GM06990 (cell line): ENCODE data around the gene SYNDIG1.
"Not testable (repeated sequence)": the region's sequence is repeated elsewhere in the genome, so short reads cannot be mapped to it uniquely, and the experiment has no call there.

Source experiments
- DNase-seq: peaks from one replicate; pipeline ENCODE4 v3.0.0-alpha.2; 2011; ENCODE audit not compliant: insufficient read length; ENCODE audit errors: extremely low read depth
- H3K27me3 ChIP-seq: replicated peaks from 2 replicates; pipeline ENCODE4 v1.6.0; 2011; ENCODE audit warnings: low read length; ENCODE audit not compliant: control insufficient read depth, insufficient read depth
- H3K36me3 ChIP-seq: 2 replicates; pipeline ENCODE4 v1.5.1; 2011; ENCODE audit warnings: low read length; ENCODE audit not compliant: control insufficient read depth, insufficient read depth
- H3K4me3 ChIP-seq: replicated peaks from 2 replicates; pipeline ENCODE4 v1.5.1; 2011; ENCODE audit warnings: low read depth, mild to moderate bottlenecking, control low read depth, low read length
- CTCF ChIP-seq: IDR thresholded peaks from 2 replicates; pipeline ENCODE4 v1.5.1; 2011; ENCODE audit warnings: low read length, control low read depth, mild to moderate bottlenecking, inconsistent platforms; ENCODE audit not compliant: insufficient read depth, poor library complexity, severe bottlenecking

Gene SYNDIG1

GRCh38 chr20:24617757-24618450 is 148.5 kb downstream of the SYNDIG1 start:
- no peak for TF ChIP-seq CTCF
- H3K4me3 ChIP-seq: no peak overlapping the region
- no peak for DNase-seq

DNA sequence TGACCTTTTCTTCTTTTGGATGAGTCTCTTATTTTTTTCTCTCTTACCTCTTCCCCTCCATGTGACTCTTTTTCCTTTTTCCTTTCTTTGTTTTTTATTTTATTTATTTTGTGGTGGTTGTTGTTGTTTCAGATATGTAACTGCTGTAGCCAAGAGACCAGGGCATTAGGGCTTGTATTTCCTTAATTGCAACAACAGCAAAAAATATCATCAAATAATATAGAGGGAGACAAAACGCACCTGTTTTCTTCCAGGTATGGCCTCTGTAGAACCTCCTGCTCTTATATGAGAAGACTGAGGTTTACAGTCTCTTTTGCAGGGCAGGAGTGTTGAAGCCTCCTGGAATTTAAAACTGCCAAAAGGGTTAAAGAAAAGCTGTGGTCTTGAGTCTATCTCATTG is 149.3 kb downstream of the SYNDIG1 start:
- Histone ChIP-seq H3K36me3 (no peaks in the 10 kb centered on the region), H3K4me3 (no peak overlapping the region), H3K27me3 (no peaks in the 10 kb centered on the region)
- DNase-seq: no peak
- TF ChIP-seq CTCF: no peak

More at GRCh38 chr20:24617757-24618450, 148.5 kb downstream of the SYNDIG1 start:
- Histone ChIP-seq H3K36me3 (no peaks in the 10 kb centered on the region), H3K27me3 (no peaks in the 10 kb centered on the region)

GRCh38 chr20:24619212-24619611 is 149.8 kb downstream of the SYNDIG1 start:
- Histone ChIP-seq H3K4me3 (no peak overlapping the region), H3K36me3 (no peaks in the 10 kb centered on the region), H3K27me3 (no peaks in the 10 kb centered on the region)
- no peak for TF ChIP-seq CTCF
- no peak for DNase-seq

DNA sequence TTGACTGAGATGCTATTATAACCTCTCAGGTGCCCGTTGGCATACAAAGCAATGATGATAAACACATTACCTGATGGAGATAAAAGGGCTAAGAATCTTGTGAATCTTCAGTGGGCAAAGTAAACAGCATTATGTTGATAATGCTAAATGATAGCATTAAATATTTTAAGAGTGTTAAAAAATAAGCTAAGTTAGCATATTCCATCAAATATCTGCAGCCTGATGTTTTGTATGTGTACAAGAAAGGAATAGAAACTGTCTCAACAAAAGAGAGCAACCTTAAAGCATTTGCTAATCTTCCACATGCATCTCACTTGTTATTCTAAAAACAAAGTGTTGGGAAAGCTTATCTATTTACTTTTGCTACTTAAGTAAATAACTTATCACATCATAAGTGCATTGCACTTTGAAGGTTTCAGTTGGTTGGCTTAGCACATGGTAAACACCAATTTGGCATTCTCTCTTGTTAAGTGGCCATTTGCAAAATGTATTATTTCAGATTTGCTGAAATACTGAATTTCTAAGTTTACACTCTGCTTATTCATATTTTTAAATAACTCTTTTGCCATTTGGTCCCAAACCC is 151.6 kb downstream of the SYNDIG1 start:
- DNase-seq: no peak
- no peak for TF ChIP-seq CTCF

DNA sequence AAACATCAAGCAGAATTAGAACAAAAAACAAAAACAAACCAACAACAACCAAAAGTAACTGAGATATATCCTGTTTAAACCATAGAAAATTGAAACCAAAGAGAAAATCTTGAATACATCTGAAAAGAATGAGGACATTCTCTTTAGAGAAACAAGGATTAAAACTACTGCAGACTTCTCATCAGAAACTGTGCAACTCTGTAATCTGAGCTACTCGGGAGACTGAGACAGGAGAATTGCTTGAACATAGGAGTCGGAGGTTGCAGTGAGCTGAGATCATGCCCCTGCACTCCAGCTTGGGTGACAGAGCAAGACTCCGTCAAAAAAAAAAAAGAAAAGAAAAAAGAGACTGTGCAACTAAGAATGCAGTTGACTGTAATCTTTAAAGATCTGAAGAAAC is 153.4 kb downstream of the SYNDIG1 start:
- Histone ChIP-seq H3K4me3 (no peak overlapping the region), H3K27me3 (no peaks in the 10 kb centered on the region), H3K36me3 (no peaks in the 10 kb centered on the region)
- no peak for DNase-seq
- no peak for TF ChIP-seq CTCF

More for the DNA sequence above, 151.6 kb downstream of the SYNDIG1 start:
- Histone ChIP-seq H3K4me3 (no peak overlapping the region), H3K27me3 (no peaks in the 10 kb centered on the region), H3K36me3 (no peaks in the 10 kb centered on the region)

- DNase-seq, H3K27me3 ChIP-seq, H3K36me3 ChIP-seq, H3K4me3 ChIP-seq: not testable (repeated sequence)
These were observed 156.7 kb downstream of the SYNDIG1 start for GRCh38 chr20:24626141-24626540.
